ENCODE data around the gene TH.
"Not testable (repeated sequence)": the region's sequence is repeated elsewhere in the genome, so short reads cannot be mapped to it uniquely, and the experiment has no call there.

Gene TH

GRCh38 chr11:2178055-2178773, 6.6 kb upstream of the TH start:
- not testable (repeated sequence) for DNase-seq (ENCODE audit: low read depth in 2 of 2)

GRCh38 chr11:2177076-2177475, 5.5 kb upstream of the TH start:
- no peak for DNase-seq (ENCODE audit: low read depth in 2 of 2)

- DNase-seq (ENCODE audit: low read depth in 2 of 2) = no peak
These were observed 4.8 kb upstream of the TH start for GRCh38 chr11:2176389-2176900.

- no peak for DNase-seq (ENCODE audit: low read depth in 2 of 2)
These were observed 4.0 kb upstream of the TH start for GRCh38 chr11:2175659-2176058.

- no peak for DNase-seq (ENCODE audit: low read depth in 2 of 2)
These were observed 2.7 kb upstream of the TH start for GRCh38 chr11:2174361-2174760.

- DNase-seq (ENCODE audit: low read depth in 2 of 2) = no peak
These were observed 2.1 kb upstream of the TH start for GRCh38 chr11:2173761-2174160.

GRCh38 chr11:2173150-2173693, 1.6 kb upstream of the TH start:
- DNase-seq (ENCODE audit: low read depth in 2 of 2) = no peak

- DNase-seq (ENCODE audit: low read depth in 2 of 2) = no peak
These were observed 1.1 kb upstream of the TH start for GRCh38 chr11:2172676-2173075.

- DNase-seq (ENCODE audit: low read depth in 2 of 2) = no peak
These were observed 1.7 kb downstream of the TH start for GRCh38 chr11:2169626-2170570.

- DNase-seq (ENCODE audit: low read depth in 2 of 2) = no peak
These were observed 2.6 kb downstream of the TH start for GRCh38 chr11:2169005-2169378.

GRCh38 chr11:2168286-2169004, 3.2 kb downstream of the TH start:
- no peak for DNase-seq (ENCODE audit: low read depth in 2 of 2)

GRCh38 chr11:2167141-2168045, 4.2 kb downstream of the TH start:
- DNase-seq (ENCODE audit: low read depth in 2 of 2) = no peak

GRCh38 chr11:2166091-2166851, 5.3 kb downstream of the TH start:
- peak; percentile 31 to 44 for DNase-seq (ENCODE audit: low read depth in 2 of 2)

- no peak for DNase-seq (ENCODE audit: low read depth in 2 of 2)
These were observed 6.0 kb downstream of the TH start for GRCh38 chr11:2165571-2165970.

- no peak for DNase-seq (ENCODE audit: low read depth in 2 of 2)
These were observed 6.6 kb downstream of the TH start for GRCh38 chr11:2164861-2165555.

GRCh38 chr11:2164081-2164480, 7.5 kb downstream of the TH start:
- no peak for DNase-seq (ENCODE audit: low read depth in 2 of 2)

- no peak for DNase-seq (ENCODE audit: low read depth in 2 of 2)
These were observed 8.1 kb downstream of the TH start for GRCh38 chr11:2163428-2163978.

GRCh38 chr11:2160736-2161259, 10.8 kb downstream of the TH start, which contains the start of gene INS:
TSS of gene INS (minus strand) at chr11:2161209. CDS start at chr11:2160971, 238 bp downstream.
- DNase-seq (ENCODE audit: low read depth in 2 of 2) = no peak
